ENCODE data around the gene SLC25A21.

Gene SLC25A21

DNA sequence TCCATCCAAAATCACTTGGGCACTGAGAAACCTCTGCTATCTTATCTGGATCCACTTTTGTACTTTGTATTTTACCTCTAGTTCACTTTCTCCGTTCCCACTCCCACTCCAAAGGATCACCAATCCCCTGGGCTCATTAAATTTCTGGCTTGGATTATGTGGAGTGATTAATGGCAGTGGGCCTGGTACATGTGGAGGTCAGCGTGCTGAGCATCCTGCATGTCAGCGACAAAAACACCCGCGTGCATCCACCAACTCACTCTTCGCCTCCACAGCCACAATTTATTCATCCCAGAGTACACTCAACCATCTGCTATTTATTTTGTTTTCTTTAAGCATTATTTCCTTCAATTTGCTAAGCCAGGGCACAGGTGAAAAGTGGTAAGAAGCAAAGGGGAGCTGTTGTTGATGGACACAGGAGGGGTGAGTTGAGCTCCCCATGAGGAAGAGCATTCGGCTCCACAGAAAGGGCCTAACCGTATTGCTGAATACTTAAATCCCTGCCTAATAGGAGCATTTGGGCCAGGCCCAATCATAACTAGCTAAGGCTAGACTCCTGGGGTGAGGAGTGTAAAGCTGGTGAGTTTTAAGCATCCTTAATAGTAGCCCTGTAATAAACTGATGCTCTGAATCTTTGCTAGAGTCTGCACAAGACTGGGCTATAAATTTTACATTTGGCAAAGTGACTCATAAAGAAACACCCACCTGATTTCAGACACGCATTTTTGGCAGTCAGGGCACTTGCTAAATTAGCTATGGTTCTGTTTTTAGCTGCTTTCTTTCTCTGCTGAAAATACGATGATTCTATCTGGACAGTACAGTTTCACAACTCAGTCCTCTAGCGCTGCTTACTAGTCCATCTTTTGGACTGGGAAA, 137.8 kb downstream of the SLC25A21 start:
- H3K27me3 Mint-ChIP-seq = no peaks in the 10 kb centered on the region
- no peaks in the 10 kb centered on the region for H3K9me3 Mint-ChIP-seq
- no peaks in the 10 kb centered on the region for H3K4me1 Mint-ChIP-seq
- H3K27ac Mint-ChIP-seq = no peak overlapping the region
- H3K36me3 Mint-ChIP-seq = no peaks in the 10 kb centered on the region
- no peak overlapping the region for H3K4me3 Mint-ChIP-seq
- ATAC-seq = no peak

DNA sequence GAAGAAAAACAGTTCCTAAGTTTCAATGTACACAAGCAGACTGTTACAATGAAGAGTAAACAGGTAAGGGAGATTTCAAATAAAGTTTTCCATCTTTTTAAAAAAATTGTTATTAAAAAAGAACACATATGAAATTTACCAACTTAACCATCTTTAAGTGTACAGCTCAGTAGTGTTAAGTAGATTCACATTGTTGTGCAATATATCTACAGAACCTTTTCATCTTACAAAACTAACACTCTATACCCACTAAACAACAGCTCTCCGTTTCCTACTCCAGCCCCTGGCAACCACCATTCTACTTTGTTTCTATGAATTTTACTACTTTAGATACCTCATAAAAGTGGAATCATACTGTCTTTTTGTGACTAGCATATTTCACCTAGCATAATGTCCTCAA, 139.5 kb downstream of the SLC25A21 start:
- no peaks in the 10 kb centered on the region for H3K4me1 Mint-ChIP-seq
- no peak overlapping the region for H3K4me3 Mint-ChIP-seq
- no peak overlapping the region for H3K27ac Mint-ChIP-seq
- no peaks in the 10 kb centered on the region for H3K36me3 Mint-ChIP-seq
- ATAC-seq = no peak
- H3K9me3 Mint-ChIP-seq = no peaks in the 10 kb centered on the region
- H3K27me3 Mint-ChIP-seq = no peaks in the 10 kb centered on the region

GRCh38 chr14:37027188-37027824, 145.1 kb downstream of the SLC25A21 start:
- no peaks in the 10 kb centered on the region for H3K4me1 Mint-ChIP-seq
- ATAC-seq = no peak
- no peaks in the 10 kb centered on the region for H3K27me3 Mint-ChIP-seq
- no peak overlapping the region for H3K4me3 Mint-ChIP-seq
- no peaks in the 10 kb centered on the region for H3K36me3 Mint-ChIP-seq
- H3K9me3 Mint-ChIP-seq = no peaks in the 10 kb centered on the region
- no peak overlapping the region for H3K27ac Mint-ChIP-seq

GRCh38 chr14:37023875-37024565, 148.4 kb downstream of the SLC25A21 start:
- H3K27me3 Mint-ChIP-seq = no peaks in the 10 kb centered on the region
- H3K4me3 Mint-ChIP-seq = no peak overlapping the region
- no peaks in the 10 kb centered on the region for H3K4me1 Mint-ChIP-seq
- H3K36me3 Mint-ChIP-seq = no peaks in the 10 kb centered on the region
- H3K27ac Mint-ChIP-seq = no peak overlapping the region
- no peak for ATAC-seq
- no peaks in the 10 kb centered on the region for H3K9me3 Mint-ChIP-seq

GRCh38 chr14:37021390-37021789, 151.0 kb downstream of the SLC25A21 start:
- no peak overlapping the region for H3K27ac Mint-ChIP-seq
- no peak for ATAC-seq
- no peak overlapping the region for H3K4me3 Mint-ChIP-seq
- H3K4me1 Mint-ChIP-seq = no peaks in the 10 kb centered on the region
- no peaks in the 10 kb centered on the region for H3K27me3 Mint-ChIP-seq
- H3K9me3 Mint-ChIP-seq = no peaks in the 10 kb centered on the region
- no peaks in the 10 kb centered on the region for H3K36me3 Mint-ChIP-seq

DNA sequence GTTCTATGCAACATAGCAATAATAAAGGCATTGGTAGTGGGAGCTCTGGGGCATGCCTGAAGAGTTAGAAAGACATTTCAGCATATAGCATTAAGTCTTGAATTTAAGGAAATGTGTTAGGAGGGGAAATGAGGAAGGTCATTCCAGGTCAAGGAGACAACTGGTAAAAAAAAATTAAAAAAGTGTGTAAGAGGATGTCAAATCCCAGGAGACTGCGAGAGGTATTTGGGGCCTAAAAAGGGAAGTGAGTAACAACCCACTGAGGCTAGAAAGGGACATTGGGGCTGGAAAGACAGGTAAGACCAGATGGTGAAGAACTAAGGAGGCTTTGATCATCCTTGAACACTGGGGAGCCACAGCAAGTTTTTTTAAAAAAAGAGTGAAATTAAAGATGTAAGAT, 152.9 kb downstream of the SLC25A21 start:
- Mint-ChIP-seq H3K4me1 (no peaks in the 10 kb centered on the region), H3K36me3 (no peaks in the 10 kb centered on the region), H3K9me3 (no peaks in the 10 kb centered on the region), H3K4me3 (no peak overlapping the region), H3K27me3 (no peaks in the 10 kb centered on the region), H3K27ac (no peak overlapping the region)
- no peak for ATAC-seq

DNA sequence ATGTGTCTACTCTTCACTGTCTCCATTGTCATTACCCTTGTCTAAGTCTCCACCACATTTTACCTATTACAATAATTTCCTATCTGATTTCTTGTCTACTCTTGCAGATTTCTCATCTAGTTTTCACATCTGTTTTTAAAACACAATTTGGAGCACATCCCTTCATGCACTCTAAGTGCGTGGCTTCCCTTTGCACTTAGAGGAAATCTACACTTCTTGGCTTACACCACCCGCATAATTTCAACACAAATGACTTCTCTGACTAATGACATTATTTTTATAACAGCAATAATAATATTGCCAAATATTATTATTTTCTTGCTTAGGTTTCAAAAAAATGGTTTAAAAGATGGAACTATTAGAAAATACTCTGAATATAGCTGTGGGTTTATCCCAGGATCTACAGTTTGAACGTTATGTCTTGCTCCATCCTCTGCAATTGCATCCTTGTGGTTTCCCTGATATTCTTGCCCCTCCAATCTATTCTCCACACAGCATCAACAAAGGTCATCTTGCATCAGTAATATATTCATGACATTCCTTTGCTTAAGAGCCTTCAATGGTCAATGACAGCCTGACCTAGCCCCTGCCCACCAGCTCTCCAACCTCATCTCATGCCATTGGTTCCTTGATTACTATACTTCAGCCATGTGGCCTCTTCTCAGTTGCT, 153.7 kb downstream of the SLC25A21 start:
- Mint-ChIP-seq H3K4me1 (no peaks in the 10 kb centered on the region), H3K36me3 (no peaks in the 10 kb centered on the region), H3K27ac (no peak overlapping the region), H3K27me3 (no peaks in the 10 kb centered on the region), H3K9me3 (no peaks in the 10 kb centered on the region), H3K4me3 (no peak overlapping the region)
- ATAC-seq = no peak

DNA sequence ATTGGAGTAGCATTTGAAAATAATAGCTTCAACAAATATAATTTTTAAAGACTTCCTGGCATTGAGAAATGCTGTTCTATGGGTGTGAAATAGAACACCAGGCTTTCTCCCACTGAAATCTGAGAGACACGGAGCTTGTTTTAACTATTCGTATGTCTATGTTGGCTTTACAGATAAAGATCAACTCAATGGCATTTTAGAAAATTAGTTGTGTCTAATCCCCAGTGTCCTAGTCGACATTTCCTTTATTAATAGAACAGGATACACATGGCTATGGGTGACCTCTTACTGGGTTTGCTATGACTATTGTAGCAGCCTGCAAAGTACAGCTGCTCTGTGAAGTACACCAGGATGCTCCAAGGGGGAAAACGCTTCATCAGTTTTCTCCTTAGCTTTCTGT, 159.3 kb downstream of the SLC25A21 start:
- Mint-ChIP-seq H3K4me1 (no peaks in the 10 kb centered on the region), H3K4me3 (no peak overlapping the region), H3K9me3 (no peaks in the 10 kb centered on the region), H3K27ac (no peak overlapping the region), H3K27me3 (no peaks in the 10 kb centered on the region), H3K36me3 (no peaks in the 10 kb centered on the region)
- no peak for ATAC-seq

DNA sequence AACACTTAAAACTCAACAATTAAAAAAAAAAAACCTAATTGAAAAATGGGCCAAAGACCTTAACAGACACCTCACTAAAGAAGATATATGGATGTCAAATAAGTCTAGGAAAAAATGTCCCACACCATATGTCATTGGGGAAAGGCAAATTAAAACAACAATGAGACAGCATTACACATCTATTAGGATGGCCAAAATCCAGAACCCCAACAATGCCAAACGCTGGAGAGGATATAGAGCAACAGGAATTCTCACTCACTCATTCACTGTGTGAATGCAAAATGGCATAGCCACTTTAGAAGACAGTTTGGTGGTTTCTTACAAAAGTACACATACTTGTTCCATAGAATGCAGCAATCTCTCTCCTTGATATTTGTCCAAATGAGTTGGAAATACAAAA, 173.7 kb downstream of the SLC25A21 start:
- H3K9me3 Mint-ChIP-seq = peaks cover 9% of the 10 kb centered on the region
- no peak for ATAC-seq
- no peaks in the 10 kb centered on the region for H3K4me1 Mint-ChIP-seq
- H3K36me3 Mint-ChIP-seq = no peaks in the 10 kb centered on the region
- H3K27ac Mint-ChIP-seq = no peak overlapping the region
- H3K27me3 Mint-ChIP-seq = no peaks in the 10 kb centered on the region
- no peak overlapping the region for H3K4me3 Mint-ChIP-seq

- no peaks in the 10 kb centered on the region for H3K36me3 Mint-ChIP-seq
- no peak overlapping the region for H3K27ac Mint-ChIP-seq
- H3K4me3 Mint-ChIP-seq = no peak overlapping the region
- ATAC-seq = no peak
- H3K4me1 Mint-ChIP-seq = no peaks in the 10 kb centered on the region
- no peaks in the 10 kb centered on the region for H3K27me3 Mint-ChIP-seq
- peaks cover 9% of the 10 kb centered on the region for H3K9me3 Mint-ChIP-seq
Observed at GRCh38 chr14:36997843-36998242, 174.6 kb downstream of the SLC25A21 start.

DNA sequence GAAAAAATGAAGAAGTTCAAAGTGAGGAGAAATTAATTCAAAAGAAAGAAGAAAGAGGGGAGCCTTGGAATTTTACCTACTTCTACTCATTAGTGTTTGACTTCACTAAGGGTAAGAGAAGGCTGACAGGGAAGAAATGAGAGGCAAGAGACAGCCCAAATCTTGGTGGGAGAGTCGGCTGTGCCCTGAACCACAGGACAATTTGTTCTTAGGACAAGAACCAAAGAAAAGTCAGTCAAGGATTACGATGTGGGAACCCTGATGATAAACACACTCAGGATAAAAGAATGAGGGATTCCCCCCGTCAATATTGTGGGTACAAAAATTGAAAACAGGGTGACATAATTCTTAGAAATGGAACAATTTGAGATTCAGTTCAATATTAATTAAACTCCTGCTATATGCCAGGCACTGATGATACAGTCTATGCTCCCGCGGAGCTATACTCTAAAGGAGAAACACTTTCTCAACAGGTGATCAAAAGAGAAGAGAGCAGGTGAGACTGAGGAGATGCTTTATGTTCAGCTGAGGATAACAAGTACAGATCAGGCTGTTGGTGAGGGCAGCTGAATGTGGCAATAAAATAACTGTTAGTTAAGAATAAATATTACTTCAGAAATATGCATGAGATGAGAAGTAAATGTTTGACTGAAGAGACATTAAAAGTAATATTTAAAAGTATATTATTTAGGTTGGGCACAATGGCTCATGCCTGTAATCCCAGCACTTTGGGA, 175.4 kb downstream of the SLC25A21 start:
- no peaks in the 10 kb centered on the region for H3K27me3 Mint-ChIP-seq
- no peaks in the 10 kb centered on the region for H3K4me1 Mint-ChIP-seq
- H3K27ac Mint-ChIP-seq = no peak overlapping the region
- H3K9me3 Mint-ChIP-seq = peaks cover 9% of the 10 kb centered on the region
- ATAC-seq = no peak
- H3K4me3 Mint-ChIP-seq = no peak overlapping the region
- no peaks in the 10 kb centered on the region for H3K36me3 Mint-ChIP-seq

DNA sequence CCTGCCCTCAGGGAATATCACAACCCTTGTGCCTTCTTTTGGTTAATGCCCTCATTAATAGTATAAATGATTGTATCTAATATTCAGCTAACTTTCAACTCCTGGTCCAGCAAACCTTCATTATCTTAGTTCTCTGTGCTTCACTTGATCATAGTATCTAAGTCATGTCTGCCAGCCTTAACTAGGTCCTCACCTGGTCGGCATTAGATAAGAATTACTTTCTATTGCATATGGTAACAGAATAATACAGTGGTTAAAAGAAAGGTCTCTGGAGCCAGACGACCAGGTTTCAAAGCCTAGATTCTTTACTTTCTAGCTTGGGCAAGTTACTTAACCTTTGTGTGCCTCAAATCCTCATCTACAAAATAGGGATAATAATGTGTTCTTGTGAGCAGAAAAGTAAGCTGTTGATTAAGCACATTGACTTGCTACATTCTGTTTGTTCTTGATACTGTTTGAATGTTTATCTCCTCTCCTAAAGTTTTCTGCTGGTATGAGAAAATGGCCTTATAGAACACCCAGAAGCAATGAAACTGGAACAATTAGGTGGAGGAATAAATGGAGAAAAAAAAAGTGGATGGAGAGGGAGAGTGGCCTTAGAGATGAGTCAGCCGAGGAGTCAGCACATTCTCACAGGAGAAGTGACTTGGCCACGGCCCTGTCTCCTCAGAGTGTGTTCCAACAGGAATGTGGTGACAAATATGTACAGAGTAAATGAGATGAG, 176.1 kb downstream of the SLC25A21 start:
- H3K27ac Mint-ChIP-seq = no peak overlapping the region
- no peak overlapping the region for H3K4me3 Mint-ChIP-seq
- H3K4me1 Mint-ChIP-seq = no peaks in the 10 kb centered on the region
- H3K36me3 Mint-ChIP-seq = no peaks in the 10 kb centered on the region
- ATAC-seq = no peak
- peaks cover 6% of the 10 kb centered on the region for H3K9me3 Mint-ChIP-seq
- no peaks in the 10 kb centered on the region for H3K27me3 Mint-ChIP-seq

- Mint-ChIP-seq H3K9me3 (no peaks in the 10 kb centered on the region), H3K36me3 (no peaks in the 10 kb centered on the region), H3K27me3 (no peaks in the 10 kb centered on the region), H3K4me3 (no peak overlapping the region), H3K27ac (no peak overlapping the region), H3K4me1 (no peaks in the 10 kb centered on the region)
- ATAC-seq = no peak
Observed at GRCh38 chr14:36989806-36990205, 182.6 kb downstream of the SLC25A21 start.

GRCh38 chr14:36988989-36989388, 183.4 kb downstream of the SLC25A21 start:
- Mint-ChIP-seq H3K36me3 (no peaks in the 10 kb centered on the region), H3K27me3 (no peaks in the 10 kb centered on the region), H3K4me1 (no peaks in the 10 kb centered on the region), H3K27ac (no peak overlapping the region), H3K4me3 (no peak overlapping the region), H3K9me3 (no peaks in the 10 kb centered on the region)
- no peak for ATAC-seq

Data from stimulated activated memory B cell treated with anti-CD40 and anti-IgM and Interleukin-4, amounts not matched to agents 10 μg/mL and 1 μg/mL and 100 μg/mL, for 72 hours (primary cell).